ENCODE measurements around the gene ABCC4. TPM values are rescaled to one million over a fixed set of nuclear protein-coding genes. Genes with fewer than 3 reads are reported as not detected.

The ABCC4 gene
- polyA plus RNA-seq, 1 donor from 2014 or later = 2.4 TPM

GRCh38 chr13:95122063-95122462 lies 179.2 kb downstream of the ABCC4 start:
- Histone ChIP-seq H3F3A (ENCODE audit: insufficient read depth, low read length, poor library complexity, severe bottlenecking) (no peaks in the 10 kb centered on the region), H3K4me3 (ENCODE audit: low read length) (no peak overlapping the region), H2AFZ (ENCODE audit: low read depth, low read length) (no peak overlapping the region), H3K4me2 (ENCODE audit: low read length) (no peak overlapping the region), H3K9me3 (ENCODE audit: low read length) (no peaks in the 10 kb centered on the region), H3K27ac (ENCODE audit: low read length) (no peak overlapping the region), H3K9ac (ENCODE audit: low read length) (no peak overlapping the region), H3K27me3 (ENCODE audit: insufficient read depth, low read depth, low read length) (no peaks in the 10 kb centered on the region), H3K9me2 (ENCODE audit: insufficient read depth, low read length) (no peaks in the 10 kb centered on the region), H3K36me3 (ENCODE audit: insufficient read depth, low read length) (no peaks in the 10 kb centered on the region), H4K20me1 (ENCODE audit: insufficient read depth) (no peaks in the 10 kb centered on the region), H3K79me2 (replicated peaks; ENCODE audit: insufficient read depth, low read length) (no peaks in the 10 kb centered on the region)
- no peak for TF ChIP-seq POLR2AphosphoS5 (IDR thresholded peaks at IDR 0.05)

GRCh38 chr13:95121516-95121915 lies 179.7 kb downstream of the ABCC4 start:
- H3K4me2 ChIP-seq (ENCODE audit: low read length) = no peak overlapping the region
- no peaks in the 10 kb centered on the region for H4K20me1 ChIP-seq (ENCODE audit: insufficient read depth)
- no peak overlapping the region for H2AFZ ChIP-seq (ENCODE audit: low read depth, low read length)
- TF ChIP-seq POLR2AphosphoS5 (IDR thresholded peaks at IDR 0.05) = no peak
- no peak for TF ChIP-seq RAD21 (conservative IDR thresholded peaks at IDR 0.05)
- TF ChIP-seq CTCF (IDR thresholded peaks at IDR 0.05; ENCODE audit: poor library complexity, severe bottlenecking) = no peak
- TF ChIP-seq REST (IDR thresholded peaks at IDR 0.05; ENCODE audit: borderline replicate concordance) = no peak
- no peak for TF ChIP-seq MXI1 (conservative IDR thresholded peaks at IDR 0.05; ENCODE audit: poor library complexity, severe bottlenecking)
- no peak for TF ChIP-seq TAF1 (IDR thresholded peaks at IDR 0.05; ENCODE audit: low read depth)
- TF ChIP-seq EZH2 (IDR thresholded peaks at IDR 0.05; ENCODE audit: borderline replicate concordance, insufficient read depth, low read length, poor library complexity, severe bottlenecking) = no peak
- no peak for TF ChIP-seq SMC3 (conservative IDR thresholded peaks at IDR 0.05; ENCODE audit: poor library complexity)
- TF ChIP-seq EP300 (conservative IDR thresholded peaks at IDR 0.05; ENCODE audit: poor library complexity, severe bottlenecking) = no peak
- H3K79me2 ChIP-seq (replicated peaks; ENCODE audit: insufficient read depth, low read length) = no peaks in the 10 kb centered on the region
- no peaks in the 10 kb centered on the region for H3K9me2 ChIP-seq (ENCODE audit: insufficient read depth, low read length)
- H3K36me3 ChIP-seq (ENCODE audit: insufficient read depth, low read length) = no peaks in the 10 kb centered on the region
- no peaks in the 10 kb centered on the region for H3F3A ChIP-seq (ENCODE audit: insufficient read depth, low read length, poor library complexity, severe bottlenecking)
- no peaks in the 10 kb centered on the region for H3K9me3 ChIP-seq (ENCODE audit: low read length)
- no peaks in the 10 kb centered on the region for H3K27me3 ChIP-seq (ENCODE audit: insufficient read depth, low read depth, low read length)
- no peak overlapping the region for H3K4me3 ChIP-seq (ENCODE audit: low read length)
- H3K27ac ChIP-seq (ENCODE audit: low read length) = no peak overlapping the region
- H3K9ac ChIP-seq (ENCODE audit: low read length) = no peak overlapping the region

GRCh38 chr13:95120650-95121049 lies 180.6 kb downstream of the ABCC4 start:
- no peaks in the 10 kb centered on the region for H3F3A ChIP-seq (ENCODE audit: insufficient read depth, low read length, poor library complexity, severe bottlenecking)
- no peaks in the 10 kb centered on the region for H4K20me1 ChIP-seq (ENCODE audit: insufficient read depth)
- H3K4me2 ChIP-seq (ENCODE audit: low read length) = no peak overlapping the region
- no peaks in the 10 kb centered on the region for H3K27me3 ChIP-seq (ENCODE audit: insufficient read depth, low read depth, low read length)
- no peak overlapping the region for H3K9ac ChIP-seq (ENCODE audit: low read length)
- no peaks in the 10 kb centered on the region for H3K79me2 ChIP-seq (replicated peaks; ENCODE audit: insufficient read depth, low read length)
- H2AFZ ChIP-seq (ENCODE audit: low read depth, low read length) = no peak overlapping the region
- no peaks in the 10 kb centered on the region for H3K9me3 ChIP-seq (ENCODE audit: low read length)
- H3K27ac ChIP-seq (ENCODE audit: low read length) = no peak overlapping the region
- H3K36me3 ChIP-seq (ENCODE audit: insufficient read depth, low read length) = no peaks in the 10 kb centered on the region
- H3K9me2 ChIP-seq (ENCODE audit: insufficient read depth, low read length) = no peaks in the 10 kb centered on the region
- TF ChIP-seq REST (IDR thresholded peaks at IDR 0.05; ENCODE audit: borderline replicate concordance) (no peak), TAF1 (IDR thresholded peaks at IDR 0.05; ENCODE audit: low read depth) (no peak), CTCF (IDR thresholded peaks at IDR 0.05; ENCODE audit: poor library complexity, severe bottlenecking) (no peak), POLR2AphosphoS5 (IDR thresholded peaks at IDR 0.05) (no peak), EZH2 (IDR thresholded peaks at IDR 0.05; ENCODE audit: borderline replicate concordance, insufficient read depth, low read length, poor library complexity, severe bottlenecking) (no peak), EP300 (conservative IDR thresholded peaks at IDR 0.05; ENCODE audit: poor library complexity, severe bottlenecking) (no peak), MXI1 (conservative IDR thresholded peaks at IDR 0.05; ENCODE audit: poor library complexity, severe bottlenecking) (no peak), RAD21 (conservative IDR thresholded peaks at IDR 0.05) (no peak), SMC3 (conservative IDR thresholded peaks at IDR 0.05; ENCODE audit: poor library complexity) (no peak)
- no peak overlapping the region for H3K4me3 ChIP-seq (ENCODE audit: low read length)

Data from neural cell (in vitro differentiated cells).